IMR-90 (cell line): ENCODE results near the gene DIP2C. TPM values are rescaled to one million over a fixed set of nuclear protein-coding genes. Genes with fewer than 3 reads are reported as not detected.

Experiments used
- ATAC-seq: fragments of 200-7000 bp; cut with Tn5 transposase; 2 replicates; pipeline ENCODE4 v1.9.1; 2020; ENCODE audit warnings: low read depth, mild to moderate bottlenecking, moderate library complexity
- BruUV-seq: library from RNA; stranded (reverse); fragments of 400-500 nt; replicated peaks from 2 replicates; lab custom pipeline; 2021; lab: Mats Ljungman, UMichigan
- CTCF ChIA-PET: fragments of 300-600 bp; formaldehyde crosslinking; extraction: SDS; loops from one replicate; lab custom pipeline; 2021; ENCODE audit warnings: antibody characterized with exemption; lab: Yijun Ruan, JAX
- POLR2A ChIA-PET: fragments of 300-600 bp; sonication (Branson Sonifier 250); formaldehyde crosslinking; loops from one replicate; lab custom pipeline; 2022; ENCODE audit warnings: antibody characterized with exemption; ENCODE audit not compliant: unreplicated experiment; lab: Charles Lee
- DNase-seq: peaks from one replicate; pipeline ENCODE4 v3.0.0; 2013
- H2AFZ ChIP-seq: replicated peaks from 2 replicates; pipeline ENCODE3; 2013; ENCODE audit warnings: low read length, mild to moderate bottlenecking; ENCODE audit not compliant: poor library complexity
- H2AK5ac ChIP-seq: 2 replicates; pipeline ENCODE4 v1.6.1; 2013; ENCODE audit warnings: low read depth, low read length, inconsistent platforms
- H2AK9ac ChIP-seq: replicated peaks from 2 replicates; pipeline ENCODE3; 2013; ENCODE audit warnings: mild to moderate bottlenecking, low read depth, low read length, moderate library complexity; ENCODE audit not compliant: poor library complexity
- H2BK120ac ChIP-seq: 2 replicates; pipeline ENCODE4 v1.6.1; 2013; ENCODE audit warnings: low read depth, low read length, inconsistent platforms
- H2BK15ac ChIP-seq: 3 replicates; pipeline ENCODE4 v1.6.1; 2013; ENCODE audit warnings: low read depth, low read length, inconsistent platforms
- H2BK20ac ChIP-seq: 2 replicates; pipeline ENCODE4 v1.6.1; 2013; ENCODE audit warnings: low read depth, mild to moderate bottlenecking, inconsistent platforms, low read length, moderate library complexity
- H2BK5ac ChIP-seq: 2 replicates; pipeline ENCODE4 v1.6.1; 2013; ENCODE audit warnings: mild to moderate bottlenecking, low read depth, low read length, inconsistent platforms; ENCODE audit not compliant: poor library complexity, severe bottlenecking
- H3K14ac ChIP-seq: replicated peaks from 2 replicates; pipeline ENCODE4 v1.6.1; 2013; ENCODE audit warnings: low read depth, low read length, inconsistent platforms
- H3K18ac ChIP-seq: 2 replicates; pipeline ENCODE4 v1.6.1; 2013; ENCODE audit warnings: low read depth, low read length, control low read depth
- H3K23ac ChIP-seq: 2 replicates; pipeline ENCODE4 v1.6.1; 2013; ENCODE audit warnings: low read depth, low read length, inconsistent platforms
- H3K27ac ChIP-seq: 2 replicates; pipeline ENCODE4 v1.5.1; 2013; ENCODE audit warnings: mild to moderate bottlenecking, control low read depth, low read length; ENCODE audit not compliant: insufficient read depth
- H3K27me3 ChIP-seq: 2 replicates; pipeline ENCODE4 v1.6.1; 2013; ENCODE audit warnings: low read length; ENCODE audit not compliant: control insufficient read depth, insufficient read depth
- H3K36me3 ChIP-seq: 2 replicates; pipeline ENCODE4 v1.6.1; 2013; ENCODE audit warnings: low read length, mixed read lengths; ENCODE audit not compliant: control insufficient read depth, insufficient read depth
- H3K4ac ChIP-seq: 2 replicates; pipeline ENCODE4 v1.6.1; 2013; ENCODE audit warnings: low read depth, low read length, inconsistent platforms
- H3K4me1 ChIP-seq: 2 replicates; pipeline ENCODE4 v1.6.1; 2013; ENCODE audit warnings: low read length, mixed read lengths; ENCODE audit not compliant: control insufficient read depth, insufficient read depth
- H3K4me2 ChIP-seq: 2 replicates; pipeline ENCODE4 v1.6.1; 2013; ENCODE audit warnings: low read depth, mild to moderate bottlenecking, control low read depth, low read length, moderate library complexity
- H3K4me3 ChIP-seq: 2 replicates; pipeline ENCODE4 v1.5.1; 2013; ENCODE audit warnings: low read depth, mild to moderate bottlenecking, control low read depth, low read length, moderate library complexity; ENCODE audit not compliant: insufficient read depth
- H3K56ac ChIP-seq: 2 replicates; pipeline ENCODE4 v1.6.1; 2013; ENCODE audit warnings: low read length, inconsistent platforms; ENCODE audit not compliant: insufficient read depth; ENCODE audit errors: extremely low read depth
- H3K79me1 ChIP-seq, 2 experiments: 2 replicates each; pipeline ENCODE4 v1.6.1; 2013; ENCODE audit warnings: low read length in 2 of 2, inconsistent platforms in 1 of 2, low read depth in 1 of 2
- H3K9ac ChIP-seq: 2 replicates; pipeline ENCODE4 v1.6.1; 2013; ENCODE audit warnings: low read depth, low read length, control low read depth
- H3K9me1 ChIP-seq: 2 replicates; pipeline ENCODE4 v1.6.1; 2013; ENCODE audit warnings: low read length, inconsistent platforms; ENCODE audit not compliant: insufficient read depth
- H3K9me3 ChIP-seq: 2 replicates; pipeline ENCODE4 v1.6.1; 2013; ENCODE audit warnings: low read length; ENCODE audit not compliant: control insufficient read depth, insufficient read depth
- H4K20me1 ChIP-seq: 2 replicates; pipeline ENCODE4 v1.6.1; 2013; ENCODE audit warnings: low read length, inconsistent platforms; ENCODE audit not compliant: insufficient read depth
- H4K5ac ChIP-seq: 2 replicates; pipeline ENCODE4 v1.6.1; 2013; ENCODE audit warnings: mild to moderate bottlenecking, low read depth, low read length, control low read depth
- H4K8ac ChIP-seq, 2 experiments: 2 replicates each; pipeline ENCODE4 v1.6.1; 2013; ENCODE audit warnings: low read depth in 2 of 2, low read length in 2 of 2, control low read depth in 1 of 2, inconsistent platforms in 1 of 2
- H4K91ac ChIP-seq: 2 replicates; pipeline ENCODE4 v1.6.1; 2013; ENCODE audit warnings: low read depth, low read length, inconsistent platforms; ENCODE audit not compliant: insufficient read depth
- BHLHE40 ChIP-seq: fragments of 150-350 bp; IDR thresholded peaks from 2 replicates; pipeline ENCODE4 v1.6.1; 2016; ENCODE audit warnings: mild to moderate bottlenecking, low read depth, low read length
- NFE2L2 ChIP-seq: fragments of 150-350 bp; IDR thresholded peaks from 2 replicates; pipeline ENCODE4 v1.6.1; 2016; ENCODE audit warnings: low read depth, mild to moderate bottlenecking, low read length
- SMC3 ChIP-seq: fragments of 150-350 bp; IDR thresholded peaks from 2 replicates; pipeline ENCODE4 v1.6.1; 2016; ENCODE audit warnings: low read depth, mild to moderate bottlenecking, antibody characterized with exemption, low read length, moderate library complexity
- WGBS, 2 experiments: methylation state at CpG; one replicate each; pipeline versions ENCODE4 v1.1.5 to v1.1.7; 2013; ENCODE audit warnings: missing lambda C conversion rate in 2 of 2; ENCODE audit not compliant: insufficient read length in 1 of 2; ENCODE audit errors: extremely low coverage in 2 of 2; 5-methylcytosine and 5-hydroxymethylcytosine counted together
- dilution Hi-C: fragments of 300-500 bp; cut with HindIII; formaldehyde crosslinking; loops from one replicate; pipeline ENCODE4 v1.14.3; 2018; ENCODE audit warnings: low sequenced_read_pairs; ENCODE audit not compliant: unreplicated experiment
- in situ Hi-C: fragments of 300-500 bp; cut with MboI; formaldehyde crosslinking; loops from 3 replicates; pipeline ENCODE4 v1.14.3; 2019; ENCODE audit warnings: low sequenced_read_pairs, inconsistent platforms, mixed read lengths
- intact Hi-C: fragments of 100-400 bp; cut with micrococcal nuclease; formaldehyde crosslinking; loops from 2 replicates; pipeline ENCODE4 v1.10.0; 2022
- polyA plus RNA-seq, 3 experiments: library from polyadenylated mRNA; depleted of rRNA; stranded (reverse); fragments of >200 nt; gene quantifications; 2 replicates each; pipeline ENCODE4 v1.2.3, GENCODE V29; 2012; ENCODE audit warnings: low replicate concordance in 1 of 3
- total RNA-seq: library from RNA; depleted of rRNA; stranded (reverse); fragments of >200 nt; gene quantifications from 2 replicates; pipeline ENCODE4 v1.2.3, GENCODE V29; 2012

The DIP2C gene
- total and polyA plus RNA-seq, 2 of the 4 experiments (the other 2 are of a cell fraction): 8.6 to 17.3 TPM

GRCh38 chr10:717458-717857 lies 28.0 kb upstream of the DIP2C start:
- Histone ChIP-seq H2AK5ac (no peak overlapping the region), H3K56ac (no peak overlapping the region), H3K36me3 (no peaks in the 10 kb centered on the region), H2AK9ac (no peak overlapping the region), H4K91ac (no peak overlapping the region), H2AFZ (no peak overlapping the region), H3K9ac (no peak overlapping the region), H3K9me3 (peaks cover 15% of the 10 kb centered on the region), H3K27me3 (peaks cover 16% of the 10 kb centered on the region), H3K4me1 (no peaks in the 10 kb centered on the region), H4K20me1 (no peaks in the 10 kb centered on the region), H2BK5ac (no peak overlapping the region), H2BK20ac (no peak overlapping the region), H3K79me1 (no peaks in the 10 kb centered on the region), H3K18ac (no peak overlapping the region), H3K23ac (no peak overlapping the region), H3K9me1 (no peaks in the 10 kb centered on the region), H2BK120ac (no peak overlapping the region), H3K4me3 (no peak overlapping the region), H4K8ac (no peak overlapping the region), H3K27ac (no peak overlapping the region), H3K4ac (no peak overlapping the region), H3K4me2 (no peak overlapping the region), H2BK15ac (no peak overlapping the region), H3K14ac (no peak overlapping the region), H4K5ac (no peak overlapping the region)
- BruUV-seq: no TSS peak
- no peak for ATAC-seq
- dilution Hi-C loops (no loop called here), in situ Hi-C loops (no loop called here), intact Hi-C loops (no loop called here)
- WGBS, 2 experiments: no CpG with 5 or more reads among the region's 11 CpGs
- CTCF ChIA-PET: no interaction called here
- no peak for DNase-seq
- POLR2A ChIA-PET: no interaction called here
- TF ChIP-seq SMC3 (no peak), BHLHE40 (no peak), NFE2L2 (no peak)
